Activated naive CD8-positive, alpha-beta T cell treated with anti-CD3 and anti-CD28 coated beads, Interleukin-2, amount 50 U/mL, for 16 hours (primary cell): ENCODE results near the gene ANAPC15.
A peak's percentile ranks its signal among the peaks of the same experiment; 100 is the strongest.

ENCODE experiments used
- DNase-seq: peaks from one replicate; pipeline ENCODE4 v3.0.0-alpha.2; 2020; ENCODE audit warnings: low read depth, low spot score

Gene ANAPC15

DNA sequence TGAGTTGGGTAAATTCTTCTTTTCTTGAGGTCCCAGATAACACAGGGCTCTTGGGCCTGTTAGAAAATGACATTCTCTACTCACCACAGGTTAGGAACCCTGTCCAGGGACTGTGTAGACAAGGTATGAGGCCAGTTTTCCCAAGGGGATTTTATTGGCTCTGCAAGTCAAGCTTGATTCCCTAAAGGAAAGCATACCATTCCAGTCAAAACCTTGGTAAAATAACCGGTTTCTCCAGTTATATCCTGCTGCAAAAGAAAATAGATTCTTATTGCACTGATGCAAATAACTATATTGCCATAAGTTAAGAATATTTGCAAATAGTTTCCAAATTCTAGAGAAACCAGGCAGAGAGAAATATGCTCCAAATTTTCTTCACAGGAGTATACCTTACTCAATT is 13.5 kb upstream of the ANAPC15 start:
- no peak for DNase-seq

DNA sequence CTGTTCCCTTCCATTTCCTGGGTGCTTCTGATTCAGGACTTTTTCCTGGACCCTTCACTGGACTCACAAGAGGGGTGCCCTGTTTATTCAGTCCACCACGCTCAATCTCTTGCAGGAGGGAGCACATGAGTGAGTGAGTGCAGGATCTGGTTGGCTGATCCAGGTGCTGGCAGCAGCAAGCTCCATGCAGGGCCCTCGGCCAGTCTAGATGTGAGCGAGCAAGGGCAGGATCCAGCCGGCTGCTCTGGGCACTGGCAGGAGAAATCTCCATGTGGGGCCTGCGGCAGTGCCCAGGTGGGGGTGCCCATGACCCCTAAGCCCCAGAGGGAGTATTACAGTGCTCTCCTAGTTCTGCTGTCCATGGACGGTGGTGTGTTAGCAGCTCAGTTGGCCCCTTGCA is 11.6 kb upstream of the ANAPC15 start:
- DNase-seq = no peak

DNA sequence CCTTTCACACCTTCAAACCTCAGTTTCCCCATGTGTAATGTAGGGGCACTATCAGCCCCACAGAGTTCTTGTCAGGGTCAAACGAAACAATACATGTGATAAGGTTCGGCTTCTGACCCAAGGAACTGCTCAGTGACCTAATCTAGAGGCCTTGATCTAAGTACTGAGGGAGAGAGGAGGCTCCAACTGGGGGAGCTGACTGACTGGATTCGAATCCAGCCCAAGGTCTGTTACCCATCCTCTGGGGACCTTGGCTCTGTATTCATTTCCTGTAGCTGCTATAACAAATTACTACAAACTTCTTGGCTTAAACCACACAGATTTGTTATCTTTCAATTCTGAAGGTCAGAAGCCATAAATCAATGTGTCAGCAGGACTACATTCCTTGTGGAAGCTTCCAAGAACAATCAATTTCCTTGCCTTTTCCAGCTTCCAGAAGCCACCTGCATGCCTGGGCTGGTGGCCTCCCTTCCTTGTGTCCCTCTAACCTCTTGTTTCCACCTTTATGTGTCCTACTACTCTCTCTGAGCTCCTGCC is 10.7 kb upstream of the ANAPC15 start:
- DNase-seq = no peak

DNA sequence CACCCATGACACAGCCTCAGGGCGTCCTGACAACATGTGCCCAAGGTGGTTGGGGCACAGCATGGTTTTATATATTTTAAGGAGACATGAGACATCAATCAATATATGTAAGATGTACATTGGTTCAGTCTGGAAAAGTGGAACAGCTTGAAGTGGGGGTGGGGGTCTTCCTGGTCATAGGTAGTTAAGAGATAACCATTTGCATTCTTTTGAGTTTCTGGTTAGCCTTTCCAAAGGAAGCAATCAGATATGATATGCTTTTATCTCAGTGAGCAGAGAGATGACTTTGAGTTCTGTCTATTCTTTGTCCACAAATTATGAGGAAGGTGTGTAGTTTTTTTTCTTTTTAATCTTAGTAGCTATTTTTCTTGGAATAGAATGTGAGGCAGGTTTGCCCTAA is 10.1 kb upstream of the ANAPC15 start:
- no peak for DNase-seq

DNA sequence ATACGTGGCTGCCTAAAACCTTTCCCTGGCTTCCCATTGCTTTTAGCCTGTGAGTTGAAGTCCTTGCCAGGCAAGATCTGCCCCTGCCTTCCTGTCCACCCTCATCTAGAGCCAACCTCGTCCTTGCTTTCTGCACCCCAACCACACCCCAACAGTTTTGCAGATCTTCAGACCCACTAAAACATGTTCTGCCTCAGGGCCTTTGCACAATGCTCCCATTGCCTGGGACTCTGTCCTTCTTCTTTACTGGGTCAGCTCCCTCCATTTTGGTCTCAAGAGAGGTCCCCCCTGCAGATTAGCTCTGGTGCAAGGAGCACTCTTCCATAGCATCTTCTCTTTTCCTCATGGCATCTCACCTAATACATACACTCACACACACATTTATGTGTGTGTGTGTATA is 8.4 kb upstream of the ANAPC15 start:
- no peak for DNase-seq

DNA sequence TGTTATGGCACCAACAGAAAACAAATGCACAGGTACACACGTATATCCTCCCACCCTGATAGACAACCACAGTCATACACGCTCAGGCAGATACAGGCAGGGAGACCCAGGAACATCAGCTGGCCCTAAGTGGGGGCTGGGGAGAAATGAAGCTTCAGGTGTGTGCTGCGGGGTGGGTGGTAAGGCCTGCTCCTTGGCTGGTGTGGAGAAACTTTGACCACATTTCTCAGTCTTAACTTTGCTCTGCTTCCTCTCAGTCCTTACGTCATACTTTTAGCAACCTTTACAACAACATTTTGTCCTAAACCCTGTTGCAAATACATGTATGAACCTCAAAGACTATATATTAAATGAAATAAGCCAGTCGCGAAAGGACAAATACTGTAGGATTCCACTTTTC is 6.7 kb upstream of the ANAPC15 start:
- DNase-seq = no peak

DNA sequence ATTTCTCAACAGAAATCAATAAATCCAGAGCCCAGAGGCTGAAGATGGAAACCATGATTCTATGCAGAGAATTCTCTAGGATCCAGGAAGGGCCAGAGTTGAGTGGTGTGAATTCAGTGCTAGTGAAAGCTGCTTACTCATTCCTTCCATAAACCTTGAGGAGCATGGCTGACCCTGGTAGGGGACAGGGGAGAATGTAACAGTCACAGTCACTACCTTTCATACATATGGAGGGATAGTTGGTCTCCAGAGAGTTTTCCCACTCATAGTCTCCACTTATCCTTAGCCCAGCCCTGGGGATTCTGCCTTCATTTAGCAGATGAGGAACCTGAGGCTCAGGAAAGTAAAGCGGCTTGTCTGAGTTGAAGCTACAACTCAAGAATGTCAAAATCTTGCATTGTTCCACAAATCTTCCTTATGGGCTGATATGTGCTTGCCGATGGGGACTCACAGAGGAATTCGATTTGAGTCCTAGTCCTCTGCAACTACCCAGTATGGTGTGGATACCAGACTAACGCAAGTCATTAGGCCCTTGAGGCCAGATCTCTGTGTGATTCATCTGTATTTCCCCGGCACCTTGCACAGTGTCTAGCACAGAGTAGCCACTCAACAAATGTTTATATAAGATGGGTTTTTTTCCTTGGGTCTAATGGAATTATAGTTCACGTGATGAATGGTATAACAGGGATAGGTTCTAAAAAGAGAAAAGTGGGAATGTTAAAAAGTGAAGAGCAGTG is 3.7 kb upstream of the ANAPC15 start:
- no peak for DNase-seq

DNA sequence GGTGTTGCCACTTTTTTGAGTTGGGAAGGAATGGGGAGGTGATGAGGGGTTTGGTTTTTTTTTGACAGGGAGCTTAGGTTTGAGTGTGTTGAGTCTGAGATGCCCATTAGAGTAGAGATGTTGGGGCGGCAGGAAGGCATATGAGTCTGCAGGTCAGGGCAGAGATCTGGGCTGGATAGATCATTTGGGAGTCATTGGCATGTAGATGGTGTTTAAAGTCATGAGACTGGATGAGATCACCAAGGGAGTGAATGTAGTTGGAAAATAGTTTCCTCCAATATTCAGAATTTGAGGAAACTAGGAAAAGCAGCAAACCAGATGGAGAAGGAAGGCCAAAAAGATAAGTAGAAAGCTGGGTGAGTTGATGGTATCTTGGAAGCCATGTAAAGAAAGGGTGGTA is 2.1 kb upstream of the ANAPC15 start:
- no peak for DNase-seq

DNA sequence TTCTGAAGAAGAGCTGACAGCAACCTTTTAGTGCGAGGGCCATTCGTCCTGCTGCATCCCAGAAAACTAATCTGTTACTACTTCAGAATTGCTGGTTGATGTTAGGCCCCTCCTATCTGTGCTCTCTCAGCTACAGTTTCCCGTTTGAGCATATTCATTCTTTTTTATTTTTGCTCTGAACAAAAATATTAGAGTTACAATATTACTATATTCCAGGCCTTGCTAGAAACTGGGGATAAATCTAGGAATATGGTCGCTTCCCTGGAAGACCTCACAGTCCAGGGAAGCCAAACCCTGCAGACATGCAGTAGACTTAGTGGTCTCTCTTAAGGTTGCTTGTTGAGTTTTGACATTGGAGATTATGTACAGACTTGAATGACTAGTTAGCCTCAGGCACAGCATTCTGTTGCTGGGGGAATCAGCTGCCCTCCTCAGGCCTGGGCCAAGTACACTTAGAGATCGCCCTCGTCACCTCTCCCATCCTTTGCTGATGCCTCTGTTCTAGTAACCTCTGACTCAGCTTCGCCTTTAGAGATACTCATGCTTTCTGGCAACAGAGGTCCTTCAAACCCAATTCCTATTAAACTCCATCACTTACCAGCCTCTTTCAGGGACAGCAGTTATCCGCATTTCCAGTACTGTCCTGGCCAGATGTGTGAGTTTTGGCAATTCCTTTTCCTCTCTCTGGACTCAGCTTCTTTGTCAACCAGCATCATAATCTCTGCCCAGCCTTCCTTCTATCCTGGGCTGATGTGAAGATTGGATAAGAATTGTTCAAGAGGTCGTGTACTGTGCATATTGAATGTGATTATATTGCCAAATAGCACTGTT is 698 bp upstream of the ANAPC15 start:
- DNase-seq = no peak

DNA sequence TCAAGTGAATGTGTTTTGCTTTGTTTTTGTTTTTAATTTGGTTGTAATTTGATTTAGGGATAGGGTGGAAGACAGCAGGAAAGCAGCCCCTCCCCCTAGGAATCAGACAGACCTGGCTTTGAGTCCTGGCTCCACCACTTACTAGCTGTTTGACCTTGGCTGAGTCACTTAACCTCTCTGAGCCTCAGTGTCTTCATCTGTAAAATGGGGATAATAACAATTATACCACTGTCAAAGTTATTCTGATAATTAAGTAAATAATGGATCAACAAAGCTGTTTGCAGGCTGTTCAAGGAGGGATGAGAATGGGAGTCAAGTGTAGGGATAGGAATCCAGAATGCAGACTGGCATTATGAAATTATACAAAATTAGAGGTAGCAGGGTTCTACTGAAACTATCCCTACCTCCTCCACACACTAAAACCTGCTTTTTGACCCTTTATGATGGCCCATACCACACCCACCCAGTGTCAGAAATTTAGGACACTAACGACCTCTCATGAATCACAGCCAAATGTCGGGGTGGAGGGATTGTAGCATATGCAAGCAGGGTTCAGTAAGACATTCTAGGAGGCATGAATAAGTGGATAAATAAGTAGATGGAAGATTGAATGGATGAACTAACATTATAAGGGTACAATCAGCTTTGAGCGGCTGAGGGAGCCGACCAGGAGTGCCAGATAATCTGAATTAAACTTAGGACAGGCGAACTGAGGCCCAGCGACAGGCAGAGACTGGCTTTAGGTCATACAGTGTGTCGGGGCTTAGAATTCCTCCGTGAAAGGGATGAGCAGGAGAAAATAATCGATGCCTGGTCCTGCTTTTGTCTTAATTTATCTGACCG is 974 bp downstream of the ANAPC15 start:
- no peak for DNase-seq

DNA sequence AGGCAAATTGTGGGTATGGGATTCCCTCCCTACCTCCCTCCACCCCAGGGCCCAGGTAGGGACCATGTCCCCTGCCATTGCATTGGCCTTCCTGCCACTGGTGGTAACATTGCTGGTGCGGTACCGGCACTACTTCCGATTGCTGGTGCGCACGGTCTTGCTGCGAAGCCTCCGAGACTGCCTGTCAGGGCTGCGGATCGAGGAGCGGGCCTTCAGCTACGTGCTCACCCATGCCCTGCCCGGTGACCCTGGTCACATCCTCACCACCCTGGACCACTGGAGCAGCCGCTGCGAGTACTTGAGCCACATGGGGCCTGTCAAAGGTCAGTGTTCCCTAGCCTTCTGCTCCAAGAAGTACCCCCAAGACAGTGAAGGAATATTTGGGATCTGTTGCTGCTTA is 6.6 kb downstream of the ANAPC15 start, which contains the start of gene TOMT:
Gene TOMT (plus strand): TSS at position 37 of the 400 bp plus-strand sequence. CDS start 28 bp downstream, at position 65.
- no peak for DNase-seq

DNA sequence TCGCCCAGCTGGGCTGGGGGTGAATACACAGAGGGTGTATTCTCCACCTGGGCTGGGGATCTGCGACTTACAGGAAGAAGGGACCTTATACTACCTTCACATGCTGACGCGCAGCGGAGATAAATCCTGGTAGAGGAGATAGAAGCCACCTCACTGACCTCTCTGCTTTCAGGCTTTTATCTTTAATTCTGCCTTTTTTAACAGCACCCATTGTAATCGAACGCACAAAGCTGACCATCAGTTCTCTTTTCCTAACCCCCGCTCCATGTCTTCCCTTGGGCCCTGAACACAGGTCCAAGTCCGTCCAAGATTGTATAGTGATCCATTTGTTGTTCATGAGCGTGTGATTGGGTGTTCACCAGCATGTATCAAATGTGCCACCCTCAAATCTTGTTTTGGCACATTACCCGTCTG is 8.7 kb downstream of the ANAPC15 start:
- DNase-seq = no peak

DNA sequence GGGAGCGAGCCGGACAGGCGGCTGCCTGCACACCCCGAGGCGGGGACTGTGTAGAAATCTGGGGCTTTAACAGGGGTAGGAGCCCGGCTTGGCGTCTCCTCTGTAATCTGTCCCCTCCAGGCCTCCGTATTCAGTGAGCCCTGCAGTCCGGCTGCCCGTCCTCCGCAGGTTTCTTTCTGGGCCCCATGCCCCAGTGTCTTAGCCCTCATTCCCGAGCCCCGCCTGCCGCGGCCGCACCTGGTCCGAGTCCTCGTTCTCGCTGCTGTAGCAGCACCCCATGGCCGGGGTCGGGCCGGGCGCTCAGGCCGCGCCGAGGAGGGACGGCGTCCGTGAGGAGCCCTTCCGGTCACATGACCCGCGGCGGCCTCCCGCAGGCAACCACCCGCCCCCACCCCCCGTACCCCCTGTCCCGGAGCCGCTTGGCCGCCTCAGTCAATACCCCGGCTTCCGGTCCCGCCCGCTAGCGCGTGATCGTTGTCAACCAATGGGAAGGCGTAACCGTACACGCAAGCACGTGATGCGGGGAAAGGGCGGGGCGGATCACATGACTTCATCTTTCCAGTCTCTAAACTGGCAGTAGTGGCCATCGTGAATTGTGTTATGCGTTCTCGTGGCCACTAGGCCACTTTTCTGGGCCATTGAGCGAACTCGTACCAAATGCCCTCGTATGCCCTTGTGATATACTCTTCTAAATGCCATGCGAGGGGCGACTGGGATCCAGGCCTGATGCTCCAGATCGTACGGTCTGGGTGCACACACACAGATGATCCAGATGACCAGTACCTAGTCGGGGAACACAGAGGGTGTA is 9.3 kb downstream of the ANAPC15 start, which contains the start of gene LAMTOR1:
Gene LAMTOR1 (minus strand): TSS at position 352 of the 808 bp plus-strand sequence. CDS start 73 bp downstream, at position 279.
- DNase-seq = peak; percentile 99

DNA sequence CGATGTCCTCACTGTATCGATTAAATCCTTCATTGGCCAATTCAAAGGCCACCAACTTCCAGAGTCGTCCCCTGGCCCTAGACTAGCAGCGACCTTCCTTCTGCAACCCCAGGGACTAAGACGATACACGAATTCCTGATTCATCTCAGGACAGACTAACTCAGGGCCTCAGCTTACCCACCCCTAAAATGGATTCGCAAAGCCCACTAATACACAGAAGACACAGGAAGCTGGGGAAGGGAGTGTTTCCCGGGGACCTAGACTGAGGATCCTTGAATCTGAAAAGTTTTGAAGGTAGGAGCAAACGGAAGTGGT is 9.9 kb downstream of the ANAPC15 start:
- DNase-seq = no peak

DNA sequence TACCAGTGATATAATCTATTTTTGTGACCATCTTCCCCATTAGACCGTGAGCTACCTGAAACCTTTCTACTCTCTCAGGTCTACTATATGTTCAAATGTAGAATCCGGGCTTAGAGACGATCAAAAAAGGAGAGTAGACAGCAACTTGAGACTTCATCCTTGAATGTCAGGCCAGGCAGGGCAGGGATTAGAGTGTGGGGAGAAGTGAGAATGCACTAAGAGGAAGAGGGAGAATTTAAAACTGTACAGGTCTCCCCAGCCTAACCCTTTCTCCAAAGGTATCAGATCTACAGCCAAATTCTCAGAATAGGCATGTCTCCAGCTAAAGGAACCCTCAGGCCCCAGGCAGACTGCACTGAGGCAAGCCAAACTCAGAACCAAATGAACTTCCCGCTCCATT is 10.3 kb downstream of the ANAPC15 start:
- no peak for DNase-seq

DNA sequence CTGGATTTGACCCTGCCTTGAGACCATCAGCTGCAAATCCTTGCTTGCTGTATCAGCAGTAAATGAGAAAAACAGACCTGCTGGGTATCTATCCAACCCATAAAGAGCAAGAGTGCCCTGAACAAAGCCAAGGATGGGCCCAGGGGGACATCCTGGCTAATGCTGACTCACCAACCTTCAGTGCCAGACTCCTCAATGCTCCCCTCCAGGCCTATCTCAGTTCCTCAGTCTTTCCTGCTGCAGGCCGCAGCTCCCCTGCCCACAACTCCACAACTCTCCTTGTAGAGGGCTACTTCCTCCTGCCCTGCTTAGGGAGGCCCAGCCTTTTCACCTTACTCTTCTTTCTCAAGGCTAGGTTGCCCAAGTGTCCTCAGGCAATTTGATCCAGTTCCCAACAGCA is 12.0 kb downstream of the ANAPC15 start:
- no peak for DNase-seq

DNA sequence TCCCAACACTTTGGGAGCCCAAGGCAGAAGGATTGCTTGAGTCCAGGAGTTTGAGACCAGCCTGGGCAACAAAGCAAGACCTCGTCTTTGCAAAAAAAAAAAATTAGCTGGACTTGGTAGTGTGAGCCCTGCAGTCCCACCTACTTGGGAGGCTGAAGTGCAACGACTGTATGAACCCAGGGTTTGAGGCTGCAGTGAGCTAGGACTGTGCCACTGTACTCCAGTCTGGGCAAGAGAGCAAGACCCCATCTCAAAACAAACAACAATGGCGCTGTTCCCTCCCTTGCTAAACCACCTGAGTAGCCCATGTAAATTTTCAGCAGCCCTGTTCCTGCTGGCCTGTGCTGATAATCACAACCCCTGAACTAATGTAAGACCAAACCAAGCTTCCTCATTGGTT is 12.5 kb downstream of the ANAPC15 start:
- no peak for DNase-seq

DNA sequence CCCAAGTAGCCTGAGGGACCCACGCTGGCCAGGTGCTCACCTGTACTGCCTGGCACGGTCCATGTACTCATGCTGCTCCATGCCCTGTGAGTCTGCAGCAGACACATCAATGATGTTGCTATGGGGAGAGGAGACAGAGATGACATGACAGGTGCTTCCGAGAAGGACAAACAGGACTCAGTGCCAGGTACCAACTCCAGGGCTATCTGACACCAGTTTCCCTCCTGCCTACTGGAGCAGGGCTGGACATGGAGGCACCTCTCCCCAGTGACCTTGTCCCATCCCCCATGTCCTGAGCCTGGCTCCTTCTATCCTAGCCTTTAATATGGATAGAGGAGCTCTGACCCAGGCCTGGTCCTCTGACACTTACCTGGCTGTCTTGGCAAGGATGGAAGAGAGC is 13.8 kb downstream of the ANAPC15 start:
- DNase-seq = no peak

DNA sequence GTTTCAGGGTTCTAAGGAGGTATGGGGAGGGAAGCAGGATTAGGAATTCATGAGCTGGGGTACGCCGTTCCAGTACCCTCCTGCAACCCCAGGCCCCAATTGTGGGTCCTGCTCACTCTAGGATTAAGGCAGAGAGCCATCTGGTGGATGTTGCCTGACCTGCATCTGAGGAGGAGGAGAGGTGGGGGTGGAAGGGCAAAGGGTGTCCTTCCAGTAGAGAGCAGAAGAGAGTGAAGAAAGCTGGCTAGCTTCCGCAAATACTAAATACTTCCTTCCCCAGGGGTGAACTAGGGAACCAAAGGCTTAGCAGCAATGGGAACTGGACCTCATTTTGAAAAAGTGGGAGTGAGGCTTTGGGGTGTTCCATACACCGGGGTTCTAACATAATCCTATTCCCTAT is 21.2 kb downstream of the ANAPC15 start:
- peak; percentile 25 for DNase-seq

DNA sequence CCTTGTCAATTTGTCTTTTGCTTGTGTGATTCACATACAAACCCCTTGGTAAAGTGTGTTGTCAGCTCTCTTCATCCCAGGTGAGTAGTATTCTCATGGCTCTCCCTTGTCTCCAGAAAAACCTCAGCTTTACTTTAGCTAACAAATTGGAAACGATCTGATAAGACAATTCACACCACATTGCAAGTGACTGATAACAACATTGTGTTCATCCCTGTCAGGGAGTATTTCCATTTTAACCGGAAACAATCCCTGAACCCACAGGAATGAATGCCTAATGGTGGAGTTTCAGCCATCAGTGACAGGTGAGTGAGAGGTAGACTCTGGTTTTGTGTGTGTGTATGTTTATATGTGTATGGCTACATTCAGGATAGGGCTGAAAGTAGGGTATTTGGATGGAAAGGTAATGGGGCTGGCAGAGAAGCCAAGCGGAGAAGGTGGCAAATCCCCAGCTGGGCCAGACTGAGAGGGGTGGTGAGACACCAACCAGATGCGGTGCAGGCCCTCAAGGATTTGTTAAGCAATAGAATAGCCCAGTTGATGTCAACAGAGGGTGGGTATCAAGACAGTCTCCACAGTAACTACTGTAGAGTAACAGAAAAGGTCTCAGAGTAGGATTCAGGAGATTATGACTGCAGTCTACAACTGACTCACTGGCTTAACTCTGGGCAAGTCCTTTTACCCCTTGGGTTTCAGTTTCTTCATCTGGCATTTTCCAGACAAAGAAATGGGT is 24.3 kb downstream of the ANAPC15 start:
- no peak for DNase-seq
